Measurements from ENCODE around the gene TGFBI. TPM values are rescaled to one million over a fixed set of nuclear protein-coding genes. Genes with fewer than 3 reads are reported as not detected.

TGFBI gene
- total RNA-seq, 1 donor from 2014 or later: 9.5 TPM

GRCh38 chr5:135980620-135981019 lies 48.2 kb upstream of the TGFBI start:
- no peaks in the 10 kb centered on the region for H3K9me3 Mint-ChIP-seq
- H3K27me3 Mint-ChIP-seq (ENCODE audit: insufficient read depth, low read depth): peaks cover 8% of the 10 kb centered on the region
- Histone ChIP-seq H3K9ac (no peak overlapping the region), H3K4me3 (no peak overlapping the region), H3K27ac (no peak overlapping the region), H3K9me3 (ENCODE audit: low read depth) (no peaks in the 10 kb centered on the region), H3K27me3 (peaks cover 5% of the 10 kb centered on the region), H3K79me2 (ENCODE audit: low read depth) (no peaks in the 10 kb centered on the region), H3K4me1 (peaks cover 5% of the 10 kb centered on the region), H3K4me2 (no peak overlapping the region), H3F3A (ENCODE audit: low read depth) (no peaks in the 10 kb centered on the region), H2AFZ (replicated peaks) (no peak overlapping the region), H4K20me1 (ENCODE audit: low read depth) (no peaks in the 10 kb centered on the region), H3K36me3 (no peaks in the 10 kb centered on the region)
- no peak for TF ChIP-seq EZH2phosphoT487 (IDR thresholded peaks at IDR 0.05)
- no peak for DNase-seq (ENCODE audit: low spot score)
- no peak overlapping the region for H3K4me3 Mint-ChIP-seq
- no peaks in the 10 kb centered on the region for H3K36me3 Mint-ChIP-seq
- peaks cover 4% of the 10 kb centered on the region for H3K4me1 Mint-ChIP-seq
- no peak overlapping the region for H3K27ac Mint-ChIP-seq

- Mint-ChIP-seq H3K4me1 (no peaks in the 10 kb centered on the region), H3K27me3 (ENCODE audit: insufficient read depth, low read depth) (peaks cover 11% of the 10 kb centered on the region), H3K4me3 (no peak overlapping the region), H3K36me3 (no peaks in the 10 kb centered on the region), H3K9me3 (no peaks in the 10 kb centered on the region), H3K27ac (no peak overlapping the region)
- H3K9ac ChIP-seq: no peak overlapping the region
- H3K36me3 ChIP-seq: no peaks in the 10 kb centered on the region
- no peaks in the 10 kb centered on the region for H3K27me3 ChIP-seq
- TF ChIP-seq EZH2 (IDR thresholded peaks at IDR 0.05) (no peak), CTCF (IDR thresholded peaks at IDR 0.05) (no peak)
- H4K20me1 ChIP-seq (ENCODE audit: low read depth): no peaks in the 10 kb centered on the region
- no peaks in the 10 kb centered on the region for H3F3A ChIP-seq (ENCODE audit: low read depth)
- H3K4me3 ChIP-seq: no peak overlapping the region
- no peaks in the 10 kb centered on the region for H3K79me2 ChIP-seq (ENCODE audit: low read depth)
- no peak overlapping the region for H3K27ac ChIP-seq
- H3K9me3 ChIP-seq (ENCODE audit: low read depth): no peaks in the 10 kb centered on the region
- H3K4me2 ChIP-seq: no peak overlapping the region
- no peak for DNase-seq (ENCODE audit: low spot score)
- H3K4me1 ChIP-seq: no peaks in the 10 kb centered on the region
- no peak overlapping the region for H2AFZ ChIP-seq (replicated peaks)
These were observed 42.8 kb upstream of the TGFBI start for GRCh38 chr5:135985951-135986350.

GRCh38 chr5:135986401-135986800 lies 42.4 kb upstream of the TGFBI start:
- H3K36me3 ChIP-seq: no peaks in the 10 kb centered on the region
- no peak overlapping the region for H3K4me2 ChIP-seq
- Mint-ChIP-seq H3K36me3 (no peaks in the 10 kb centered on the region), H3K9me3 (no peaks in the 10 kb centered on the region), H3K4me3 (no peak overlapping the region), H3K27ac (no peak overlapping the region), H3K4me1 (no peaks in the 10 kb centered on the region), H3K27me3 (ENCODE audit: insufficient read depth, low read depth) (peaks cover 11% of the 10 kb centered on the region)
- no peaks in the 10 kb centered on the region for H4K20me1 ChIP-seq (ENCODE audit: low read depth)
- no peaks in the 10 kb centered on the region for H3F3A ChIP-seq (ENCODE audit: low read depth)
- no peaks in the 10 kb centered on the region for H3K4me1 ChIP-seq
- no peak overlapping the region for H2AFZ ChIP-seq (replicated peaks)
- H3K79me2 ChIP-seq (ENCODE audit: low read depth): no peaks in the 10 kb centered on the region
- no peaks in the 10 kb centered on the region for H3K27me3 ChIP-seq
- H3K4me3 ChIP-seq: no peak overlapping the region
- no peak overlapping the region for H3K27ac ChIP-seq
- no peaks in the 10 kb centered on the region for H3K9me3 ChIP-seq (ENCODE audit: low read depth)
- TF ChIP-seq EZH2 (IDR thresholded peaks at IDR 0.05) (no peak), EZH2phosphoT487 (IDR thresholded peaks at IDR 0.05) (no peak), CTCF (IDR thresholded peaks at IDR 0.05) (no peak)
- no peak overlapping the region for H3K9ac ChIP-seq
- no peak for DNase-seq (ENCODE audit: low spot score)

GRCh38 chr5:135986891-135987401 lies 41.8 kb upstream of the TGFBI start:
- Mint-ChIP-seq H3K27ac (no peak overlapping the region), H3K36me3 (no peaks in the 10 kb centered on the region), H3K27me3 (ENCODE audit: insufficient read depth, low read depth) (peaks cover 11% of the 10 kb centered on the region), H3K9me3 (no peaks in the 10 kb centered on the region), H3K4me1 (no peaks in the 10 kb centered on the region), H3K4me3 (no peak overlapping the region)
- Histone ChIP-seq H3K27ac (no peak overlapping the region), H3K4me1 (no peaks in the 10 kb centered on the region), H4K20me1 (ENCODE audit: low read depth) (no peaks in the 10 kb centered on the region), H3K4me3 (no peak overlapping the region), H3K36me3 (no peaks in the 10 kb centered on the region), H3K9ac (no peak overlapping the region), H3F3A (ENCODE audit: low read depth) (no peaks in the 10 kb centered on the region), H3K79me2 (ENCODE audit: low read depth) (no peaks in the 10 kb centered on the region), H3K9me3 (ENCODE audit: low read depth) (no peaks in the 10 kb centered on the region), H3K4me2 (no peak overlapping the region), H2AFZ (replicated peaks) (no peak overlapping the region), H3K27me3 (no peaks in the 10 kb centered on the region)
- TF ChIP-seq EZH2 (IDR thresholded peaks at IDR 0.05) (no peak), EZH2phosphoT487 (IDR thresholded peaks at IDR 0.05) (no peak), CTCF (IDR thresholded peaks at IDR 0.05) (no peak)
- no peak for DNase-seq (ENCODE audit: low spot score)
